Measurements from ENCODE around the gene FAM219B. TPM values are rescaled to one million over a fixed set of nuclear protein-coding genes. Genes with fewer than 3 reads are reported as not detected.

FAM219B gene
- total and polyA plus RNA-seq, 2 of the 8 experiments (the other 6 are each of a cell fraction or from before 2014, with no cell fraction given): 57.1 to 66.6 TPM

GRCh38 chr15:74955017-74955416 is 48.4 kb upstream of the FAM219B start:
- ChIA-PET POLR2A (ENCODE audit: partially characterized antibody) (interaction anchor here (0.9 to 2.5 kb wide), 6 partner anchors 21 to 112 kb away, joined by 3 to 9 read pairs (median 4); partner anchors contain the start of genes FAM219B, PPCDC and ULK3), CTCF (ENCODE audit: partially characterized antibody) (interaction anchor here (0.9 to 2.7 kb wide), 16 partner anchors 9 to 229 kb away, joined by 3 to 10 read pairs (median 4); partner anchors contain the start of genes CYP1A1 and SCAMP5)
- Histone ChIP-seq H3K4me3 (ENCODE audit: extremely low read depth in 1 of 4, insufficient read depth in 2 of 4, low read depth in 3 of 4, low read length in 4 of 4) (peak overlapping the region; percentile 41 to 77 (median 69); a peak in 7 of 8 replicates), H4K8ac (ENCODE audit: extremely low read depth, insufficient read depth, low read length) (no peak overlapping the region), H3K4me1 (replicated peaks in 1 of 4; ENCODE audit: control insufficient read depth in 3 of 4, insufficient read depth in 4 of 4, low read length in 3 of 4) (peaks cover 2 to 30% (median 17%) of the 10 kb centered on the region in 4 experiments), H3K23me2 (ENCODE audit: low read depth, low read length) (peaks cover 38% of the 10 kb centered on the region), H2BK5ac (ENCODE audit: low read depth, low read length) (no peak overlapping the region), H3K79me2 (ENCODE audit: control insufficient read depth in 1 of 2, insufficient read depth in 2 of 2, low read length in 2 of 2) (peaks cover 0 to 19% of the 10 kb centered on the region in 2 experiments; a peak in 2 of 4 replicates), H2BK15ac (ENCODE audit: low read length) (peak overlapping the region; percentile 61; the same call in 1 of the 2 replicates), H4K5ac (ENCODE audit: insufficient read length, low read depth, low read length) (no peak overlapping the region), H3K79me1 (ENCODE audit: low read depth, low read length) (0 out of 2 replicates have a peak, but pooled peaks cover 2% of the 10 kb centered on the region), H3K4me2 (ENCODE audit: insufficient read depth in 1 of 2, low read depth in 2 of 2, low read length in 2 of 2) (peak overlapping the region; percentile 95 to 98), H3K4ac (replicated peaks; ENCODE audit: insufficient read length, low read depth, low read length) (peak overlapping the region; percentile 22), H3K9ac (replicated peaks in 1 of 4; ENCODE audit: extremely low read depth in 1 of 4, low read depth in 3 of 4, low read length in 3 of 4) (peak overlapping the region in 1 of 4 experiments; percentile 14; a peak in 1 of 7 replicates), H3K23ac (ENCODE audit: insufficient read length) (no peak overlapping the region), H2BK120ac (replicated peaks; ENCODE audit: low read depth, low read length) (no peak overlapping the region), H3K36me3 (ENCODE audit: control insufficient read depth in 2 of 4, insufficient read depth in 4 of 4, low read length in 3 of 4) (no peaks in the 10 kb centered on the region), H4K91ac (replicated peaks; ENCODE audit: insufficient read length, low read length) (no peak overlapping the region), H3K56ac (replicated peaks; ENCODE audit: insufficient read length, low read depth, low read length) (no peak overlapping the region), H4K20me1 (replicated peaks in 1 of 2; ENCODE audit: control insufficient read depth in 1 of 2, insufficient read depth in 2 of 2, low read length in 2 of 2) (peaks cover 0 to 4% of the 10 kb centered on the region in 2 experiments), H3K14ac (ENCODE audit: insufficient read length) (no peak overlapping the region), H2BK20ac (ENCODE audit: low read length) (no peak overlapping the region), H3K18ac (ENCODE audit: extremely low read depth, low read length) (peak overlapping the region; percentile 2; the same call in 1 of the 2 replicates), H3K9me3 (ENCODE audit: insufficient read depth in 2 of 2, low read depth in 1 of 2, low read length in 1 of 2) (no peaks in the 10 kb centered on the region), H2AK5ac (ENCODE audit: low read depth, low read length) (no peak overlapping the region), H2BK12ac (ENCODE audit: low read depth, low read length) (no peak overlapping the region), H3K27ac (ENCODE audit: low read depth, low read length) (no peak overlapping the region), H3K27me3 (replicated peaks in 1 of 4; ENCODE audit: control insufficient read depth in 3 of 4, extremely low read depth in 1 of 4, insufficient read depth in 3 of 4, low read length in 3 of 4) (peaks cover 5 to 33% (median 32%) of the 10 kb centered on the region in 4 experiments), H2AFZ (ENCODE audit: low read length) (no peak overlapping the region)
- DNase-seq (ENCODE audit: low read depth in 1 of 2, low spot score in 2 of 2) (no peak), FAIRE-seq (no peak)
- 79% methylated on average over 8 of the region's 8 CpGs; no CpG with 5 or more reads in 1 of the 2 experiments for WGBS, 2 experiments (ENCODE audit: extremely low coverage in 1 of 2, insufficient coverage in 1 of 2, insufficient read length in 1 of 2, insufficient replicate concordance in 2 of 2, low coverage in 1 of 2, low lambda C conversion rate in 2 of 2, missing lambda C conversion rate in 1 of 2)
- no peak for TF ChIP-seq BCL11A (IDR thresholded peaks at IDR 0.05; ENCODE audit: low read depth in 2 of 2, low read length in 2 of 2)
- TF ChIP-seq RNF2 (IDR thresholded peaks at IDR 0.05; ENCODE audit: borderline replicate concordance, low read depth, low read length, missing control alignments, poor library complexity, severe bottlenecking): no peak
- no peak for TF ChIP-seq KDM4A (IDR thresholded peaks at IDR 0.05; ENCODE audit: low read depth, low read length, severe bottlenecking)
- TF ChIP-seq SRF (IDR thresholded peaks at IDR 0.05; ENCODE audit: low read depth, low read length): no peak
- no peak for TF ChIP-seq RAD21 (IDR thresholded peaks at IDR 0.05 in 1 of 2, conservative IDR thresholded peaks at IDR 0.05 in 1 of 2; ENCODE audit: low read depth in 2 of 2, low read length in 2 of 2)
- TF ChIP-seq CBX5 (IDR thresholded peaks at IDR 0.05; ENCODE audit: low read depth, low read length): no peak
- TF ChIP-seq CREB1 (IDR thresholded peaks at IDR 0.05): no peak
- no peak for TF ChIP-seq EGR1 (IDR thresholded peaks at IDR 0.05; ENCODE audit: borderline replicate concordance, low read depth, low read length)
- TF ChIP-seq EZH2 (IDR thresholded peaks at IDR 0.05; ENCODE audit: low read depth, low read length, severe bottlenecking): no peak
- no peak for TF ChIP-seq JUND (IDR thresholded peaks at IDR 0.05; ENCODE audit: low read length)
- TF ChIP-seq USF2 (IDR thresholded peaks at IDR 0.05; ENCODE audit: low read length): no peak

Measured in H1 (cell line).